HepG2 (cell line): ENCODE data around the gene CHST13. TPM values are rescaled to one million over a fixed set of nuclear protein-coding genes. Genes with fewer than 3 reads are reported as not detected.

Source experiments
- ATAC-seq: fragments of 200-7000 bp; cut with Tn5 transposase; 3 replicates; pipeline ENCODE4 v1.9.1; 2020; ENCODE audit warnings: mild to moderate bottlenecking, moderate library complexity
- BruUV-seq: library from RNA; stranded (reverse); fragments of 400-500 nt; replicated peaks from 2 replicates; lab custom pipeline; 2021; lab: Mats Ljungman, UMichigan
- CTCF ChIA-PET: fragments of 300-600 bp; formaldehyde crosslinking; extraction: SDS; loops from one replicate; lab custom pipeline; 2021; ENCODE audit warnings: low total read pairs, inconsistent platforms, low intra/inter-chr PET ratio; lab: Yijun Ruan, JAX
- POLR2A ChIA-PET: fragments of 350-600 bp; sonication (Branson Sonifier 250); formaldehyde crosslinking; loops from one replicate; lab custom pipeline; 2020; ENCODE audit warnings: antibody characterized with exemption, inconsistent platforms; lab: Yijun Ruan, JAX
- DNase-seq: peaks from one replicate; pipeline ENCODE4 v3.0.0-alpha.2; 2015; ENCODE audit warnings: low spot score
- FAIRE-seq: peaks from 3 replicates; lab custom pipeline; 2011; peaks lifted over from hg19 to GRCh38; lab: Jason Lieb, UNC
- H2AFZ ChIP-seq: one replicate; pipeline ENCODE4 v1.6.1; 2011; ENCODE audit warnings: low read length, inconsistent platforms
- H3K27ac ChIP-seq: fragments of 300-600 bp; 3 replicates; pipeline ENCODE4 v1.8.0; 2011; ENCODE audit warnings: mixed run types, mild to moderate bottlenecking, mixed read lengths, low read length, inconsistent platforms; ENCODE audit not compliant: insufficient read depth; ENCODE audit errors: extremely low read length
- H3K27me3 ChIP-seq, 2 experiments: fragments of 200-600 bp in 1 of 2; 2 replicates in 1 of 2; 3 replicates in 1 of 2; pipeline versions ENCODE4 v1.6.0 to v1.8.0; 2011; ENCODE audit warnings: low read length in 2 of 2, mild to moderate bottlenecking in 2 of 2, moderate library complexity in 2 of 2, inconsistent platforms in 1 of 2; ENCODE audit not compliant: insufficient read depth in 2 of 2, control insufficient read depth in 1 of 2
- H3K36me3 ChIP-seq, 2 experiments: fragments of 200-600 bp in 1 of 2; replicated peaks in 1 of 2; 2 replicates in 1 of 2; 3 replicates in 1 of 2; pipeline versions ENCODE4 v1.5.1 to v1.8.0; 2011; ENCODE audit warnings: low read length in 2 of 2, inconsistent platforms in 1 of 2; ENCODE audit not compliant: insufficient read depth in 2 of 2, control insufficient read depth in 1 of 2
- H3K4me1 ChIP-seq: 2 replicates; pipeline ENCODE4 v1.5.1; 2012; ENCODE audit warnings: low read length, inconsistent platforms; ENCODE audit not compliant: insufficient read depth
- H3K4me2 ChIP-seq: 2 replicates; pipeline ENCODE4 v1.6.0; 2011; ENCODE audit warnings: low read depth, low read length, inconsistent platforms
- H3K4me3 ChIP-seq, 3 experiments: fragments of 200-600 bp in 1 of 3; sonication (generic), shearing (Covaris generic) in 1 of 3; replicated peaks in 1 of 3; 2 replicates each; pipeline ENCODE4 v1.5.1; 2011 to 2016; ENCODE audit warnings: low read length in 3 of 3, inconsistent platforms in 2 of 3, low read depth in 2 of 3, mild to moderate bottlenecking in 2 of 3, control low read depth in 1 of 3, mixed read lengths in 1 of 3; ENCODE audit not compliant: insufficient read depth in 1 of 3
- H3K79me2 ChIP-seq: one replicate; pipeline ENCODE4 v1.6.1; 2011; ENCODE audit warnings: low read length, inconsistent platforms; ENCODE audit not compliant: insufficient read depth
- H3K9ac ChIP-seq: 2 replicates; pipeline ENCODE4 v1.6.0; 2011; ENCODE audit warnings: mild to moderate bottlenecking, low read depth, low read length, inconsistent platforms; ENCODE audit not compliant: insufficient read depth
- H3K9me3 ChIP-seq: 2 replicates; pipeline ENCODE4 v1.5.1; 2012; ENCODE audit warnings: mild to moderate bottlenecking, low read length
- H4K20me1 ChIP-seq: 2 replicates; pipeline ENCODE4 v1.6.0; 2011; ENCODE audit warnings: inconsistent platforms, mild to moderate bottlenecking, low read length, moderate library complexity; ENCODE audit not compliant: insufficient read depth
- CAMTA2 ChIP-seq: sonication (generic); formaldehyde crosslinking; IDR thresholded peaks from 2 replicates; pipeline ENCODE4 v1.4.0; 2020; ENCODE audit warnings: mild to moderate bottlenecking, missing genetic modification reagents, borderline replicate concordance
- KDM4B ChIP-seq: sonication (generic); formaldehyde crosslinking; IDR thresholded peaks from 2 replicates; pipeline ENCODE4 v1.4.0; 2020; ENCODE audit warnings: missing genetic modification reagents
- NR2F1 ChIP-seq, 2 experiments: fragments of 450-650 bp in 1 of 2; formaldehyde crosslinking in 1 of 2; IDR thresholded peaks; 2 replicates each; pipeline versions ENCODE4 v1.5.0 to v1.6.1; 2016 to 2020; ENCODE audit warnings: mild to moderate bottlenecking in 1 of 2, missing compliant biosample characterization in 1 of 2, missing genetic modification reagents in 1 of 2, moderate library complexity in 1 of 2
- PAX8 ChIP-seq: sonication (generic); formaldehyde crosslinking; IDR thresholded peaks from 2 replicates; pipeline ENCODE4 v1.8.0; 2022; ENCODE audit warnings: mild to moderate bottlenecking, missing genetic modification reagents, borderline replicate concordance
- PHF20 ChIP-seq: sonication (generic); formaldehyde crosslinking; IDR thresholded peaks from 2 replicates; pipeline ENCODE4 v1.5.0; 2020; ENCODE audit warnings: mild to moderate bottlenecking, missing genetic modification reagents
- SATB2 ChIP-seq: sonication (generic); formaldehyde crosslinking; IDR thresholded peaks from 2 replicates; pipeline ENCODE4 v1.5.0; 2020; ENCODE audit warnings: missing genetic modification reagents
- SOX13 ChIP-seq, 3 experiments: fragments of 450-650 bp in 1 of 3; sonication (generic) in 1 of 3; formaldehyde crosslinking in 1 of 3; IDR thresholded peaks in 2 of 3; conservative IDR thresholded peaks in 1 of 3; 2 replicates each; pipeline versions ENCODE4 v1.5.0 to v1.6.1; 2016 to 2020; ENCODE audit warnings: antibody characterized with exemption in 1 of 3, mild to moderate bottlenecking in 1 of 3, missing compliant biosample characterization in 1 of 3, missing genetic modification reagents in 1 of 3, moderate library complexity in 1 of 3
- TCF12 ChIP-seq, 2 experiments: fragments of 450-650 bp in 1 of 2; sonication (generic) in 1 of 2; formaldehyde crosslinking in 1 of 2; IDR thresholded peaks; 2 replicates each; pipeline versions ENCODE4 v1.6.1 to v1.8.0; 2017 to 2022; ENCODE audit warnings: antibody characterized with exemption in 1 of 2, mild to moderate bottlenecking in 1 of 2, missing genetic modification reagents in 1 of 2, moderate library complexity in 1 of 2
- TOE1 ChIP-seq: sonication (generic); formaldehyde crosslinking; IDR thresholded peaks from 2 replicates; pipeline ENCODE4 v1.4.0; 2020; ENCODE audit warnings: mild to moderate bottlenecking, missing genetic modification reagents
- ZBTB21 ChIP-seq: sonication (generic); formaldehyde crosslinking; IDR thresholded peaks from 2 replicates; pipeline ENCODE4 v1.4.0; 2020; ENCODE audit warnings: missing genetic modification reagents
- ZFP41 ChIP-seq: sonication (generic); formaldehyde crosslinking; IDR thresholded peaks from 2 replicates; pipeline ENCODE4 v1.4.0; 2020; ENCODE audit warnings: mild to moderate bottlenecking, missing genetic modification reagents, borderline replicate concordance
- ZNF672 ChIP-seq: sonication (generic); formaldehyde crosslinking; IDR thresholded peaks from 2 replicates; pipeline ENCODE4 v1.8.1; 2022; ENCODE audit warnings: missing genetic modification reagents
- WGBS: methylation state at CpG from one replicate; pipeline ENCODE4 v1.1.6; 2017; ENCODE audit warnings: low lambda C conversion rate; 5-methylcytosine and 5-hydroxymethylcytosine counted together
- in situ Hi-C: cut with HindIII; loops from 2 replicates; pipeline ENCODE4 v1.10.0; 2017; ENCODE audit warnings: low pct_unique_long_range_greater_than_20kb; ENCODE audit not compliant: extremely low pct_ligation_motif_present
- intact Hi-C: fragments of 100-400 bp; cut with micrococcal nuclease; formaldehyde crosslinking; loops from one replicate; pipeline ENCODE4 v1.10.0; 2022; ENCODE audit not compliant: unreplicated experiment
- polyA plus RNA-seq, 8 experiments: library from polyadenylated mRNA; depleted of rRNA in 3 of 8; stranded (reverse) in 7 of 8; unstranded in 1 of 8; fragments of >200 nt; fragmentation: Illumina TruSeq in 4 of 8; extraction: Trizol in 4 of 8; gene quantifications; 2 replicates each; pipeline versions ENCODE4 v1.2.1 to v1.2.3, GENCODE V29; 2011 to 2016; ENCODE audit warnings: low read depth in 4 of 8, missing spikeins in 1 of 8, mixed read lengths in 1 of 8; ENCODE audit not compliant: insufficient read depth in 1 of 8
- total RNA-seq, 5 experiments: library from RNA; depleted of rRNA; stranded (reverse); fragments of >200 nt; fragmentation: Illumina TruSeq; extraction: Trizol; gene quantifications; 2 replicates each; pipeline ENCODE4 v1.2.3, GENCODE V29; 2016; ENCODE audit warnings: low read depth in 1 of 5
- TF ChIP-seq, protein P1 (sequence below): sonication (generic); formaldehyde crosslinking; IDR thresholded peaks from 2 replicates; pipeline ENCODE4 v1.8.0; 2022; ENCODE audit warnings: low read depth, missing genetic modification reagents
- TF ChIP-seq, protein P2 (sequence below): sonication (generic); formaldehyde crosslinking; IDR thresholded peaks from 2 replicates; pipeline ENCODE4 v1.8.0; 2022; ENCODE audit warnings: mild to moderate bottlenecking, missing genetic modification reagents
- TF ChIP-seq, protein P3 (sequence below): sonication (generic); formaldehyde crosslinking; IDR thresholded peaks from 2 replicates; pipeline ENCODE4 v1.4.0; 2020; ENCODE audit warnings: missing genetic modification reagents
- TF ChIP-seq, protein P4 (sequence below): sonication (generic); formaldehyde crosslinking; IDR thresholded peaks from 2 replicates; pipeline ENCODE4 v1.5.1; 2020; ENCODE audit warnings: missing genetic modification reagents, mild to moderate bottlenecking, borderline replicate concordance

The CHST13 gene
- total and polyA plus RNA-seq, 2 of the 13 experiments (the other 11 are each of a cell fraction or from before 2014, with no cell fraction given), result 32.0 to 43.1 TPM

DNA sequence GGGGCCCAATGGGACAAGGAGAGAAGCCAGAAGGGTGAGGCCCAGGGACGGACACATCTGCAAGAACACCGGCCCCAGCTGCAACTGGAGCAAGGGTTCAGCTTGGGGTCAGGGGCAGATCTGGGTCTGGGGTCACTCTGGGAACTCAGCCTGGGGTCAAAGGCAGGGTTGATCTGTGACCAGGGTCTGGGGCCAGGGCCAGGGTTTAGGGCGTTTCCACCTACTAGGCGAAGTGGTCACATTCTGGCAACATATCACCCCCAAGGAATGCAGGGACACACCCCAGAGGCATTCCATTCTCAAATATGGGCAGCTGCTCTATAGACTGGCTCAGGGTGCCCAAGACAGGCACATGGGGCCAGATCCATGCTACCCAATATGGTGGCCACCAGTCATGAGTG is 15.4 kb upstream of the CHST13 start:
- WGBS, result 50% methylated on average over 2 of the region's 4 CpGs
- Histone ChIP-seq H3K27me3 (peaks cover 0 to 3% of the 10 kb centered on the region in 2 experiments; a peak in 1 of 5 replicates), H2AFZ (no peak overlapping the region), H3K9ac (no peak overlapping the region), H3K36me3 (no peaks in the 10 kb centered on the region), H3K9me3 (no peaks in the 10 kb centered on the region), H3K27ac (no peak overlapping the region), H3K4me2 (no peak overlapping the region), H3K79me2 (no peaks in the 10 kb centered on the region), H4K20me1 (no peaks in the 10 kb centered on the region), H3K4me3 (no peak overlapping the region), H3K4me1 (peaks cover 8% of the 10 kb centered on the region; the same call in 1 of the 2 replicates)
- in situ Hi-C loops (no loop called here), intact Hi-C loops (no loop called here)
- DNase-seq (no peak), FAIRE-seq (no peak), ATAC-seq (no peak)
- POLR2A ChIA-PET, result interaction anchor here (1.2 kb wide), 1 partner anchor 10 kb away, joined by 4 read pairs; no protein-coding TSS in a partner anchor
- CTCF ChIA-PET, result no interaction called here
- no TSS peak for BruUV-seq
- TF ChIP-seq TCF12 (IDR thresholded peaks at IDR 0.05) (no peak), TCF12 (CRISPR knock-in tag; IDR thresholded peaks at IDR 0.05) (no peak), ZNF672 (CRISPR knock-in tag) (no peak), ZFP41 (CRISPR knock-in tag) (no peak), ZBTB21 (CRISPR knock-in tag) (no peak), TOE1 (no peak), PHF20 (CRISPR knock-in tag) (no peak), SOX13 (IDR thresholded peaks at IDR 0.05) (no peak), SOX13 (CRISPR knock-in tag; conservative IDR thresholded peaks at IDR 0.05 in 1 of 2, IDR thresholded peaks at IDR 0.05 in 1 of 2) (no peak), KDM4B (no peak), SATB2 (CRISPR knock-in tag) (no peak), CAMTA2 (CRISPR knock-in tag) (no peak), NR2F1 (CRISPR knock-in tag; IDR thresholded peaks at IDR 0.05) (no peak), PAX8 (CRISPR knock-in tag) (no peak)
- TF ChIP-seq, protein P1, sequence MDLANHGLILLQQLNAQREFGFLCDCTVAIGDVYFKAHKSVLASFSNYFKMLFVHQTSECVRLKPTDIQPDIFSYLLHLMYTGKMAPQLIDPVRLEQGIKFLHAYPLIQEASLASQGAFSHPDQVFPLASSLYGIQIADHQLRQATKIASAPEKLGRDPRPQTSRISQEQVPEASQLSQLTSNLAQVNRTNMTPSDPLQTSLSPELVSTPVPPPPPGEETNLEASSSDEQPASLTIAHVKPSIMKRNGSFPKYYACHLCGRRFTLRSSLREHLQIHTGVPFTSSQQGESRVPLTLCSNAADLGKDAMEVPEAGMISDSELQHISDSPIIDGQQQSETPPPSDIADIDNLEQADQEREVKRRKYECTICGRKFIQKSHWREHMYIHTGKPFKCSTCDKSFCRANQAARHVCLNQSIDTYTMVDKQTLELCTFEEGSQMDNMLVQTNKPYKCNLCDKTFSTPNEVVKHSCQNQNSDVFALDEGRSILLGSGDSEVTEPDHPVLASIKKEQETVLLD (CRISPR knock-in tag), result no peak
- TF ChIP-seq, protein P2, sequence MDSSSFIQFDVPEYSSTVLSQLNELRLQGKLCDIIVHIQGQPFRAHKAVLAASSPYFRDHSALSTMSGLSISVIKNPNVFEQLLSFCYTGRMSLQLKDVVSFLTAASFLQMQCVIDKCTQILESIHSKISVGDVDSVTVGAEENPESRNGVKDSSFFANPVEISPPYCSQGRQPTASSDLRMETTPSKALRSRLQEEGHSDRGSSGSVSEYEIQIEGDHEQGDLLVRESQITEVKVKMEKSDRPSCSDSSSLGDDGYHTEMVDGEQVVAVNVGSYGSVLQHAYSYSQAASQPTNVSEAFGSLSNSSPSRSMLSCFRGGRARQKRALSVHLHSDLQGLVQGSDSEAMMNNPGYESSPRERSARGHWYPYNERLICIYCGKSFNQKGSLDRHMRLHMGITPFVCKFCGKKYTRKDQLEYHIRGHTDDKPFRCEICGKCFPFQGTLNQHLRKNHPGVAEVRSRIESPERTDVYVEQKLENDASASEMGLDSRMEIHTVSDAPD (CRISPR knock-in tag), result no peak
- TF ChIP-seq, protein P3, sequence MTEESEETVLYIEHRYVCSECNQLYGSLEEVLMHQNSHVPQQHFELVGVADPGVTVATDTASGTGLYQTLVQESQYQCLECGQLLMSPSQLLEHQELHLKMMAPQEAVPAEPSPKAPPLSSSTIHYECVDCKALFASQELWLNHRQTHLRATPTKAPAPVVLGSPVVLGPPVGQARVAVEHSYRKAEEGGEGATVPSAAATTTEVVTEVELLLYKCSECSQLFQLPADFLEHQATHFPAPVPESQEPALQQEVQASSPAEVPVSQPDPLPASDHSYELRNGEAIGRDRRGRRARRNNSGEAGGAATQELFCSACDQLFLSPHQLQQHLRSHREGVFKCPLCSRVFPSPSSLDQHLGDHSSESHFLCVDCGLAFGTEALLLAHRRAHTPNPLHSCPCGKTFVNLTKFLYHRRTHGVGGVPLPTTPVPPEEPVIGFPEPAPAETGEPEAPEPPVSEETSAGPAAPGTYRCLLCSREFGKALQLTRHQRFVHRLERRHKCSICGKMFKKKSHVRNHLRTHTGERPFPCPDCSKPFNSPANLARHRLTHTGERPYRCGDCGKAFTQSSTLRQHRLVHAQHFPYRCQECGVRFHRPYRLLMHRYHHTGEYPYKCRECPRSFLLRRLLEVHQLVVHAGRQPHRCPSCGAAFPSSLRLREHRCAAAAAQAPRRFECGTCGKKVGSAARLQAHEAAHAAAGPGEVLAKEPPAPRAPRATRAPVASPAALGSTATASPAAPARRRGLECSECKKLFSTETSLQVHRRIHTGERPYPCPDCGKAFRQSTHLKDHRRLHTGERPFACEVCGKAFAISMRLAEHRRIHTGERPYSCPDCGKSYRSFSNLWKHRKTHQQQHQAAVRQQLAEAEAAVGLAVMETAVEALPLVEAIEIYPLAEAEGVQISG (CRISPR knock-in tag), result no peak
- TF ChIP-seq, protein P4, sequence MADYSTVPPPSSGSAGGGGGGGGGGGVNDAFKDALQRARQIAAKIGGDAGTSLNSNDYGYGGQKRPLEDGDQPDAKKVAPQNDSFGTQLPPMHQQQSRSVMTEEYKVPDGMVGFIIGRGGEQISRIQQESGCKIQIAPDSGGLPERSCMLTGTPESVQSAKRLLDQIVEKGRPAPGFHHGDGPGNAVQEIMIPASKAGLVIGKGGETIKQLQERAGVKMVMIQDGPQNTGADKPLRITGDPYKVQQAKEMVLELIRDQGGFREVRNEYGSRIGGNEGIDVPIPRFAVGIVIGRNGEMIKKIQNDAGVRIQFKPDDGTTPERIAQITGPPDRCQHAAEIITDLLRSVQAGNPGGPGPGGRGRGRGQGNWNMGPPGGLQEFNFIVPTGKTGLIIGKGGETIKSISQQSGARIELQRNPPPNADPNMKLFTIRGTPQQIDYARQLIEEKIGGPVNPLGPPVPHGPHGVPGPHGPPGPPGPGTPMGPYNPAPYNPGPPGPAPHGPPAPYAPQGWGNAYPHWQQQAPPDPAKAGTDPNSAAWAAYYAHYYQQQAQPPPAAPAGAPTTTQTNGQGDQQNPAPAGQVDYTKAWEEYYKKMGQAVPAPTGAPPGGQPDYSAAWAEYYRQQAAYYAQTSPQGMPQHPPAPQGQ, result no peak
